H9 (cell line): ENCODE data around the gene ACSL3. TPM values are rescaled to one million over a fixed set of nuclear protein-coding genes. Genes with fewer than 3 reads are reported as not detected.

ENCODE experiments used
- DNase-seq: peaks from one replicate; pipeline ENCODE4 v3.0.0-alpha.2; 2017
- H2AFZ ChIP-seq: one replicate; pipeline ENCODE4 v1.6.1; 2013; ENCODE audit warnings: mild to moderate bottlenecking, low read length, control low read depth, moderate library complexity
- H2AK5ac ChIP-seq: 2 replicates; pipeline ENCODE4 v1.6.1; 2013; ENCODE audit warnings: low read length, control low read depth, mixed read lengths; ENCODE audit not compliant: insufficient read length
- H2BK120ac ChIP-seq: one replicate; pipeline ENCODE4 v1.6.1; 2013; ENCODE audit warnings: low read depth, mild to moderate bottlenecking, low read length, control low read depth, inconsistent platforms; ENCODE audit not compliant: poor library complexity, severe bottlenecking
- H2BK12ac ChIP-seq: 2 replicates; pipeline ENCODE4 v1.6.1; 2013; ENCODE audit warnings: low read length, control low read depth, mixed read lengths, low read depth; ENCODE audit not compliant: insufficient read length
- H2BK15ac ChIP-seq: 2 replicates; pipeline ENCODE4 v1.6.1; 2013; ENCODE audit warnings: low read depth, low read length, control low read depth
- H2BK20ac ChIP-seq: one replicate; pipeline ENCODE4 v1.6.1; 2013; ENCODE audit warnings: low read depth, mild to moderate bottlenecking, low read length, control low read depth, inconsistent platforms; ENCODE audit not compliant: poor library complexity, severe bottlenecking
- H2BK5ac ChIP-seq: 2 replicates; pipeline ENCODE4 v1.6.1; 2013; ENCODE audit warnings: low read length, control low read depth, mixed read lengths; ENCODE audit not compliant: insufficient read length
- H3K14ac ChIP-seq: 2 replicates; pipeline ENCODE4 v1.6.1; 2013; ENCODE audit warnings: low read length, control low read depth; ENCODE audit not compliant: insufficient read depth
- H3K18ac ChIP-seq: 2 replicates; pipeline ENCODE4 v1.6.1; 2013; ENCODE audit warnings: low read depth, mild to moderate bottlenecking, mixed read lengths, low read length, control low read depth; ENCODE audit not compliant: insufficient read length
- H3K23ac ChIP-seq: 2 replicates; pipeline ENCODE4 v1.6.1; 2013; ENCODE audit warnings: low read length, control low read depth, mixed read lengths, low read depth; ENCODE audit not compliant: insufficient read length
- H3K23me2 ChIP-seq: 2 replicates; pipeline ENCODE4 v1.6.1; 2013; ENCODE audit warnings: low read depth, mild to moderate bottlenecking, mixed read lengths, low read length, control low read depth; ENCODE audit not compliant: insufficient read length, poor library complexity, severe bottlenecking
- H3K27ac ChIP-seq: 2 replicates; pipeline ENCODE4 v1.5.1; 2013; ENCODE audit warnings: low read length, control low read depth, mixed read lengths, low read depth; ENCODE audit not compliant: insufficient read length
- H3K27me3 ChIP-seq: 2 replicates; pipeline ENCODE4 v1.6.1; 2013; ENCODE audit warnings: low read length, control low read depth, inconsistent platforms; ENCODE audit not compliant: insufficient read depth
- H3K4ac ChIP-seq: 2 replicates; pipeline ENCODE4 v1.6.1; 2013; ENCODE audit warnings: low read depth, mild to moderate bottlenecking, control low read depth, inconsistent platforms, low read length, moderate library complexity
- H3K4me1 ChIP-seq: 2 replicates; pipeline ENCODE4 v1.6.1; 2013; ENCODE audit warnings: low read length, control low read depth, inconsistent platforms; ENCODE audit not compliant: insufficient read depth
- H3K4me2 ChIP-seq: 2 replicates; pipeline ENCODE4 v1.6.1; 2013; ENCODE audit warnings: low read length, control low read depth, mixed read lengths; ENCODE audit not compliant: insufficient read length, insufficient read depth
- H3K56ac ChIP-seq: 2 replicates; pipeline ENCODE4 v1.6.1; 2013; ENCODE audit warnings: low read depth, mild to moderate bottlenecking, mixed read lengths, low read length, control low read depth; ENCODE audit not compliant: insufficient read length
- H3K79me1 ChIP-seq: 2 replicates; pipeline ENCODE4 v1.6.1; 2013; ENCODE audit warnings: low read depth, mild to moderate bottlenecking, moderate library complexity, low read length, control low read depth, inconsistent platforms; ENCODE audit not compliant: insufficient read depth, poor library complexity, severe bottlenecking
- H3K79me2 ChIP-seq: 2 replicates; pipeline ENCODE4 v1.6.1; 2013; ENCODE audit warnings: low read length, control low read depth, inconsistent platforms; ENCODE audit not compliant: insufficient read depth
- H3K9ac ChIP-seq: 2 replicates; pipeline ENCODE4 v1.6.1; 2013; ENCODE audit warnings: low read length, control low read depth, mixed read lengths; ENCODE audit not compliant: insufficient read length; ENCODE audit errors: extremely low read depth
- H3K9me3 ChIP-seq: one replicate; pipeline ENCODE4 v1.6.1; 2013; ENCODE audit warnings: low read depth, low read length, inconsistent platforms; ENCODE audit not compliant: control insufficient read depth
- H3T11ph ChIP-seq: one replicate; pipeline ENCODE4 v1.6.1; 2013; ENCODE audit warnings: mild to moderate bottlenecking, low read length, control low read depth, inconsistent platforms
- H4K20me1 ChIP-seq: one replicate; pipeline ENCODE4 v1.6.1; 2013; ENCODE audit not compliant: control insufficient read depth, insufficient read length, insufficient read depth
- H4K5ac ChIP-seq: 2 replicates; pipeline ENCODE4 v1.6.1; 2013; ENCODE audit warnings: low read depth, mild to moderate bottlenecking, mixed read lengths, low read length, control low read depth; ENCODE audit not compliant: insufficient read length
- H4K8ac ChIP-seq: replicated peaks from 2 replicates; pipeline ENCODE4 v1.6.1; 2013; ENCODE audit warnings: low read length, control low read depth, mixed read lengths, low read depth; ENCODE audit not compliant: insufficient read length
- H4K91ac ChIP-seq: 2 replicates; pipeline ENCODE4 v1.6.1; 2013; ENCODE audit warnings: low read depth, mild to moderate bottlenecking, moderate library complexity, mixed read lengths, low read length, control low read depth; ENCODE audit not compliant: insufficient read length
- H3K27ac Mint-ChIP-seq, 3 experiments: 2 replicates in 2 of 3; 3 replicates in 1 of 3; pipeline ENCODE4 v1.8.0; 2020 to 2021; ENCODE audit warnings: mixed read lengths in 3 of 3, mild to moderate bottlenecking in 1 of 3, moderate library complexity in 1 of 3
- H3K27me3 Mint-ChIP-seq: 2 replicates; pipeline ENCODE4 v1.8.0; 2021; ENCODE audit warnings: low read depth, mild to moderate bottlenecking, moderate library complexity, mixed read lengths
- H3K36me3 Mint-ChIP-seq, 3 experiments: 2 replicates in 2 of 3; 3 replicates in 1 of 3; pipeline ENCODE4 v1.8.0; 2020 to 2021; ENCODE audit warnings: low read depth in 3 of 3, mixed read lengths in 3 of 3; ENCODE audit not compliant: insufficient read depth in 1 of 3
- H3K4me1 Mint-ChIP-seq, 2 experiments: 2 replicates each; pipeline ENCODE4 v1.8.0; 2020; ENCODE audit warnings: mixed read lengths in 2 of 2
- H3K4me3 Mint-ChIP-seq, 2 experiments: 2 replicates in 1 of 2; 3 replicates in 1 of 2; pipeline ENCODE4 v1.8.0; 2020 to 2021; ENCODE audit warnings: mild to moderate bottlenecking in 2 of 2, mixed read lengths in 2 of 2, moderate library complexity in 1 of 2
- H3K9me3 Mint-ChIP-seq, 2 experiments: 2 replicates in 1 of 2; 3 replicates in 1 of 2; pipeline ENCODE4 v1.8.0; 2020; ENCODE audit warnings: mild to moderate bottlenecking in 2 of 2, mixed read lengths in 2 of 2, moderate library complexity in 1 of 2
- WGBS: extraction: QIAGEN DNeasy Blood & Tissue Kit; methylation state at CpG from one replicate; pipeline ENCODE4 v1.1.7; 2013; ENCODE audit warnings: missing lambda C conversion rate, low lambda C conversion rate, mixed read lengths; ENCODE audit not compliant: insufficient read length; ENCODE audit errors: extremely low coverage; 5-methylcytosine and 5-hydroxymethylcytosine counted together
- total RNA-seq: library from RNA; stranded (reverse); gene quantifications from 2 replicates; pipeline ENCODE4 v1.2.1, GENCODE V29; 2021
- TF ChIP-seq, protein P1 (sequence below): fragments of 200-600 bp; sonication (generic); conservative IDR thresholded peaks from 3 replicates; pipeline ENCODE4 v1.8.0; 2021; ENCODE audit warnings: antibody characterized with exemption, mild to moderate bottlenecking

ACSL3 gene
- total RNA-seq, 1 experiment from 2014 or later = 60.9 TPM

DNA sequence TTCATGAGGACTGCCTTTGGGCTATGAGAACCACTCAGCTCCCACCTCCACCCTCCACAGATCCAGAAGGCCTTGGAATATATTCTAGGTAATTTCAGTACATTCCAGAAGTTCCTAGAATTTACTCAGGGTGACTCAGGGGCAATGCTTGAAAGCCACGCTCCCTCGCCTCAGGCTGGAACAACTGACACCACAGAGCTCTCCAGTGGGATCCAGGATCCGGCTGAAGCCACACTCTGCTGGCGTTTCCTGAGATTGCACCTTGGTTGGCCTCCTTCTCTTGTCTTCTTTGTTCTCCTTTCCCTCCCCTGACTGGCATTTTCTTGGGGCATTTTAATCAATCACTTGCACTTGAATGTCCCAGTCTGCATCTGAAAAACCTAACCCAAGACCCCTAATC lies 98.5 kb downstream of the ACSL3 start:
- Histone ChIP-seq H2BK120ac (no peak overlapping the region), H3K56ac (no peak overlapping the region), H3K27ac (no peak overlapping the region), H3K18ac (no peak overlapping the region), H2BK5ac (no peak overlapping the region), H4K20me1 (no peaks in the 10 kb centered on the region), H3K4ac (no peak overlapping the region), H3K9ac (no peak overlapping the region), H4K8ac (no peak overlapping the region), H2BK20ac (no peak overlapping the region), H3K9me3 (no peaks in the 10 kb centered on the region), H2BK12ac (no peak overlapping the region), H3K27me3 (no peaks in the 10 kb centered on the region), H3K14ac (no peak overlapping the region), H3K4me2 (no peak overlapping the region), H3K79me2 (no peaks in the 10 kb centered on the region), H3T11ph (no peak overlapping the region), H2BK15ac (no peak overlapping the region), H2AFZ (no peak overlapping the region), H3K79me1 (no peaks in the 10 kb centered on the region), H3K23me2 (no peaks in the 10 kb centered on the region), H2AK5ac (no peak overlapping the region), H4K91ac (no peak overlapping the region), H3K23ac (no peak overlapping the region), H3K4me1 (no peaks in the 10 kb centered on the region), H4K5ac (no peak overlapping the region)
- no peaks in the 10 kb centered on the region for H3K27me3 Mint-ChIP-seq
- no peak overlapping the region for H3K4me3 Mint-ChIP-seq
- peaks cover 9 to 15% of the 10 kb centered on the region in 2 experiments for H3K4me1 Mint-ChIP-seq
- H3K9me3 Mint-ChIP-seq = peaks cover 11 to 16% of the 10 kb centered on the region in 2 experiments; a peak in 4 of 5 replicates
- H3K27ac Mint-ChIP-seq = peak overlapping the region; percentile 7 to 32 (median 21); a peak in 4 of 7 replicates
- TF ChIP-seq, protein P1, sequence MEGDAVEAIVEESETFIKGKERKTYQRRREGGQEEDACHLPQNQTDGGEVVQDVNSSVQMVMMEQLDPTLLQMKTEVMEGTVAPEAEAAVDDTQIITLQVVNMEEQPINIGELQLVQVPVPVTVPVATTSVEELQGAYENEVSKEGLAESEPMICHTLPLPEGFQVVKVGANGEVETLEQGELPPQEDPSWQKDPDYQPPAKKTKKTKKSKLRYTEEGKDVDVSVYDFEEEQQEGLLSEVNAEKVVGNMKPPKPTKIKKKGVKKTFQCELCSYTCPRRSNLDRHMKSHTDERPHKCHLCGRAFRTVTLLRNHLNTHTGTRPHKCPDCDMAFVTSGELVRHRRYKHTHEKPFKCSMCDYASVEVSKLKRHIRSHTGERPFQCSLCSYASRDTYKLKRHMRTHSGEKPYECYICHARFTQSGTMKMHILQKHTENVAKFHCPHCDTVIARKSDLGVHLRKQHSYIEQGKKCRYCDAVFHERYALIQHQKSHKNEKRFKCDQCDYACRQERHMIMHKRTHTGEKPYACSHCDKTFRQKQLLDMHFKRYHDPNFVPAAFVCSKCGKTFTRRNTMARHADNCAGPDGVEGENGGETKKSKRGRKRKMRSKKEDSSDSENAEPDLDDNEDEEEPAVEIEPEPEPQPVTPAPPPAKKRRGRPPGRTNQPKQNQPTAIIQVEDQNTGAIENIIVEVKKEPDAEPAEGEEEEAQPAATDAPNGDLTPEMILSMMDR = peak; percentile 51; the same call in 2 of the 3 replicates
- H3K36me3 Mint-ChIP-seq = peaks cover 6 to 20% (median 16%) of the 10 kb centered on the region in 3 experiments
- DNase-seq = peak; percentile 76
- no CpG with 5 or more reads among the region's 4 CpGs for WGBS
